GM19240 (cell line): Measurements from ENCODE around the gene ZBTB17.
"Not testable (repeated sequence)": the region's sequence is repeated elsewhere in the genome, so short reads cannot be mapped to it uniquely, and the experiment has no call there.

Experiments used
- DNase-seq: peaks from one replicate; pipeline ENCODE4 v3.0.0; 2011; ENCODE audit warnings: low spot score; ENCODE audit not compliant: insufficient read length

ZBTB17 gene

DNA sequence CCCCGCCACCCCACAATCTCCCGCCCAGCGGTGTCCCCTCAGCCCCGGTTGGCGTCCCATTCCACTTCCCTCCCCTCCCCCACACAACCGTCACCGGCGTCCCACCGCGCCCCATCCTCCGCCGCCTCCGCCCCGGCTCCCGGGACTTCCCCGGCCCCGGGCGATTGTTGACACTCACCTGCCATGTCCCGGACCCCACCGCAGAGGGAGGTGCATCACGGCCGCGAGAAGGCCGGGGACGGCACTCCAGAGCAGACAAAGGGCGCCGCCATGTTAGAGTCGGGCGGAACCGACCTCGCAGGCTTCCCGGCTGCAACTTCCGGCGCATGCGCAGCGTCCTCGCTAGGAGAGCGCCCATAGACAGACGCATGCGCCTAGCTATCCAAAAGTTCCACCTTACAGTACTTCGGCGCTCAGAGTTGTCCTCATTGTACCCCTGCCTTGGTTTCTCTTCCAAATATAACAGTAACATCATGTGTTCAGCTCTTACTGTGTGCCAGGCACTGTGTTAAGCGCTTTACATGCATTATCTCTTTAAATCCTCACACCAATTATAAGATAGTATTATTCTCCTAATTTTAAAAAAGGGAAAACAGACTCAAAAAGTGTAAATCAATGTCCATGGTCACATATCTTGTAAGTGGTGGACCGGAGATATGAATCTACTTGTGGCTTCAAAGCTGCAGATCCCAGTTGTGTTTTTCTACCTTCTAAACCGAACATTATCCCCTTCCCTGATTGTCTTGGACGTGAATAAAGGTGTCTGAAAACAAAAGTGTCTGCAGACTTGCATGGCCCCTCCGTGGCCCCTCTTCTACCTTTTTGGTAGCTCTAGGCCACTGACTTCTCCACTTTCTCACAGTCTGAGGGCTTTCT lies at the start of gene ZBTB17:
TSS of gene ZBTB17 (minus strand) at position 297 of the 876 bp plus-strand sequence. CDS start 27,606 bp downstream, outside the sequence.
- DNase-seq = peak; percentile 90

DNA sequence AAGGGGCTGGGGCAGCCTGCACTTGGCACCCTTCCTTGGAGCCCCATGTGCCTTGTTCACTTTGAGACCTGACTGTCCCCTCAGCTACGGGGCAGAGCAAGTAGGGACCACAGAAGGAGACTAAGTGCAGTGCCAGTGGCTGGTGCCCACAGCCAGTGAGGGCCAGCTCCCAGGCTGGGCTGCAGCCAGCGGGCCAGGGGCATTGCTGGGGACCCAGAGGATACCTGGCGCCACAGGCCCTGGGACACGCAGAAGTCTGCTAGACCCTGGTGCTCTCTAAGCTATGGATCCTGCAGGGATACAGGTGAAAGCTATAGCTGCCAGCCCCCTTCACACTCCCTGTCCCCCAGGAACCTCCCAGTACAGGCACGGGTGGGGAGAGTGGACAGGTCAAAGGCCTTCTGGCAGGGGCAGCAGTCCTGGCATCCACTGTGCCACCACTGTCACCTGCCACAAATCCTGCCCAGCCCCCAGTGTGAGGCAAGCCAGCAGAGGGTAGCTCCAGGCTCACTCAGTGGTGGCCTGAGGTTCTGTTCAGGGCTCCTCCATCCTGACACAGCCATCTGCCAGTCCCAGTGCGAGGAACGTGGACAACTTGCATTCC lies 47.3 kb upstream of the ZBTB17 start:
- DNase-seq = no peak

DNA sequence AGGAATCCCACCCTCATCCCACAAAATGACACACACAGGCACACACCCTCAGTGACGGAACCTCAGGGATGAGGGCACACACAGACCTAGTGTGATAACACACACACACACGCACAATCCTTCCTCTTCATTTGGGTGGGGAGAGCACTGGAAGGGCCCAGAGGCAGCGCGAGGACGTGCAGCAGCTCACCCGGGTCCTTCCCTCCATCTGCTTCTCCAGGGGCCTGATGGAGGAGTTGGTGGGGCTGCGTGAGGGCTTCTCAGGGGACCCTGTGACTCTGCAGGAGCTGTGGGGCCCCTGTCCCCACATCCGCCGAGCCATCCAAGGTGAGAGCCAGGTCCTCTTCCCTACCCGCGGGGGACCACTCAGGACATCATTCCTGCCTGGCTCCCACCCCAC lies 46.5 kb upstream of the ZBTB17 start:
- no peak for DNase-seq

DNA sequence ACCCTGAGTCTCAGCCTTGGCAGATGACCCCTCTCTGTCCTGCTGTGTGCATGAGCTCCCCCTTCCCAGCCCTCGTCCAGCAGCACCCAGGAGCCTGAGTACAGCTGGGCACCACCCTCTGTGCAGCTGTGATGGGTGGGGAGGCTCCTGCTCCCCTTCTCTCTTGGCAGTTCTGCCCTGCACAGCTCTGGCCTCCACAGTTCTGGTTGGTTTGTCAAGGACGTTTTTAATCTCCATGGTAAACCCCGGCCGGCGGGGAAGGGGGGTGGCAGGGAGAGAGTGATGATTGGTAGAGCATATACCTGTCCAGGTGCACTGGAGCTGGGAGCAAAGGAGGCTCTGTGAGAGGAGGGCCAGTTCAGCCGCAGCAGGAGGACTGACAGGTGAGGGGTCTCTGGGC lies 45.8 kb upstream of the ZBTB17 start, which contains the start of gene CLCNKA:
TSS of gene CLCNKA (plus strand) at position 356 of the 400 bp plus-strand sequence. CDS start 584 bp downstream, outside the sequence.
- no peak for DNase-seq

DNA sequence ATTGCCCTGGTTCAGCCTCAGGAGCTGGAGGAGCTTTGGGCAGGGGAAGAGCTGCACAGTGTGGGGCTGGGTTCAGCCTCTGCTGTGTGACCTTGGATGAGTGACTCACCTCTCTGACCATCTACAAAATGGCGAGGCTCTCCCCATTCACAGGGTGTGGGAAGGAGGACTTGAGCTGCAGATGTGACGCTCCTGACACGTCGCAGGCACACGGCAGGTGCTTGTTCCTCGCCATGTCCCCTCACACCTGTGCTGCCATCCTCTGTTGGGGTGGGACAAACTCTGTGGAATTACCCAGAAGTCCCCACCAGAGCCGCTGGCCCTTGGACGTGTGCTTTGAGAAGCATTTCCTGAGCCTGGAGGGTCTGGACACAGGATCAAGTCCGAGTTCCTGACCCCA lies 45.0 kb upstream of the ZBTB17 start:
- DNase-seq = not testable (repeated sequence)

DNA sequence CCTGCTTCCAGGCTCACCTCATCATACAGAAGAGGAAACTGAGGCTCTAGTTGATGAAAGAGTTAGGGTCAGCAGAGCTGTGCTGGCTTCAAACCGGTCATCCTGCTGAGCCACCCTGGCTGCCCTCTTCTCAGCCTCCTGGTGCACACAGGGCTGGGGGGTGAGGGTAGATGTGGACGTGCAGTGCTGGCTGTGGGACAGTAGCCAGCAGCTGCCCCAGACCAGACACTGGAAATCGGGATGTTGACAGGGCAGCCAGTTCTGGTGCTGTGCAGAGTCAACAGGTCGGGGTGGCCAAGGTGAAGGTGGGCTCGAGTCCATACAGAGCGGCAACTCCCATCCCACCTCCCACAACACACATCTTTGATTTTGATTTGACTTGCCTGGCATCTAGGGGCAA lies 44.4 kb upstream of the ZBTB17 start:
- DNase-seq = no peak

DNA sequence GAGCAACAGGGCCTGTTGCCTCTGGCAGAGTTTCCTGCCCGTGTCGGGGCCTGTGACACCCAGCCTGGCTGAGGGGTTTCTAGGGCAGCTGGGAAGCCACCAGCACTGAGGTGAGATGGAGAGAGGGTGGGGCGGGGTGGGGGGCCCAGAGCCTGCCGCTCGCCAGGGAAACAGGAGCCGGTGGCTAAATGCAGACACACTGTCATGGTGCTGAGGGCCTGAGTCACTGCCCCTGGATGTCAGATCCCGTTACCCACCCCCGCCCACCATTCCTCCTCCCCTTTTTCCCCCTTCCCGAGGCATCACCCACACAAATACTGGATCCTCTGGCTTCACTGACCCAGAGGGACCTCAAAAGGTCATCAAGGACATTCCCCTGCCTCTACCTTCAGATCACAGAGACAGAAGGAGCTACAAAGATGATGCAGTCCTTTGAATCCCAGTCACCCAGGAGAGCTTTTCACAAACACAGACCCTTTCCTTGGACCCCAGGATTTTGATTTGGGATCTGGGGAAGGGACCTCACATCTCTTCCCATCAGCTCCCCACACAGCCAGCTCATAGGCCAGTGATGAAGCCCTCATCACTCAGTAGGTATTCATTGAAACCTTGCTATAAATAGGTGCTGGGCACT lies 43.9 kb upstream of the ZBTB17 start:
- no peak for DNase-seq

DNA sequence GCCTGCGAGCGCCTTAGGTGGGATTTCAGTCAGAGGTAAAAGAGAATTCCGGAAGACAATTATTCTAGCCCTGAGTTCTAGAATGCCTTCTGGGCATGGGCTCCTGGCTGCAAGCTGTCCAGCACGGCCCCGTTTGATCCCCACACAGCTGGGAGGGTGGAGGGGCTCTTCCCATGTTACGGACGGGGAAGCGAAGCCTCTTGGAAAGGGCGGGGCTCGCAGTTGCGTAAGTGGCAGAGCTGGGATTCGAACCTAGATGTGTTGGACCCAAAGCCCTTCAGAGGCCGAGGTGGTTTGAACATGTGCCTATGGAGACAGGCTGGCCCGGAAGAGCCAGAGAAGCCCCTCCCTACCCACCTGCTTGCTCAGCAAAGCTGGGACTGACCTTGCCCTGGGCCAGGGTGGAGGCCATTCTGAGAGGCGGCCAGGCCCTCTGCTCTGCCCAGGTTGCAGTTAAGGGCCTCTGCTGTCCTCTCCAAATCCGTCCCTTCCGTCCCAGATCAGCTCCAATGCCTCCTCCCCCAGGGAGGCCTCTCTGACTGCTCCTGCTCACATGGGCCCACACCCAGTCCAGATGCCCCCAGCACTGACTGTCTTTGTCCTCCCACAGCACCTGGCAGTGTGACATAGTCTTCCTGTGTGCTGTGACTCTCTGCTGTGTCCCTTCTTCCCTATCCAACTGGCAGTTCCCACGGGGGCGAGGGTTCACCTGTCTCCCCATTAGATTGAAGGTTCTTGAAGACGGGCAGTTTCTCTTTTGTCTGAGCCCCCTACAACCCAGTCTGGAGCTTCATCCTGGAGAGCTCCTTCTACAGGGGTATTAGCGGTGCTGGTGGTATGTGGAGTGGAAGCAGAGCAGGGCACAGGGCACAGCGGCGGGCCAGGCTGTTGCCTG lies 43.1 kb upstream of the ZBTB17 start:
- DNase-seq = no peak

DNA sequence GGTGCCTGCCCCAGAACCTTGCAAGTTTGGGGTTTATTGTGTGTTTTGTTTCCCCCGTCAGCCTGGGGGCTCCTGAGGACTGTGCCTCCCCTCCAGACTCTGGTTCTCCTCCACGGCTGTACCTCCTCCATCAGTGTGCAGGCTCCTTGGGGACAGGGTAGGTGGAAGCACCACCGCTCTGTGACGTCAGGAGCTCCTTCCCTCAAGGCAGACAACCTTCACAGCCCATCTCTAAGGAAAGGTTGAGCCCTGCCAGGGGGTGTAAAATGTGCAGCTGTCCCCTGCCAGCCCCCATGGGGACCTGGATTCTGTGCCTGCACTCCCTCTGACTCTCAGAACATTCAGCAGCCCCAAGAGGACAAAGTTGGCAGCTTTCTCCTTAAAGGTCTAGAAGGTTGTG lies 42.4 kb upstream of the ZBTB17 start:
- no peak for DNase-seq

DNA sequence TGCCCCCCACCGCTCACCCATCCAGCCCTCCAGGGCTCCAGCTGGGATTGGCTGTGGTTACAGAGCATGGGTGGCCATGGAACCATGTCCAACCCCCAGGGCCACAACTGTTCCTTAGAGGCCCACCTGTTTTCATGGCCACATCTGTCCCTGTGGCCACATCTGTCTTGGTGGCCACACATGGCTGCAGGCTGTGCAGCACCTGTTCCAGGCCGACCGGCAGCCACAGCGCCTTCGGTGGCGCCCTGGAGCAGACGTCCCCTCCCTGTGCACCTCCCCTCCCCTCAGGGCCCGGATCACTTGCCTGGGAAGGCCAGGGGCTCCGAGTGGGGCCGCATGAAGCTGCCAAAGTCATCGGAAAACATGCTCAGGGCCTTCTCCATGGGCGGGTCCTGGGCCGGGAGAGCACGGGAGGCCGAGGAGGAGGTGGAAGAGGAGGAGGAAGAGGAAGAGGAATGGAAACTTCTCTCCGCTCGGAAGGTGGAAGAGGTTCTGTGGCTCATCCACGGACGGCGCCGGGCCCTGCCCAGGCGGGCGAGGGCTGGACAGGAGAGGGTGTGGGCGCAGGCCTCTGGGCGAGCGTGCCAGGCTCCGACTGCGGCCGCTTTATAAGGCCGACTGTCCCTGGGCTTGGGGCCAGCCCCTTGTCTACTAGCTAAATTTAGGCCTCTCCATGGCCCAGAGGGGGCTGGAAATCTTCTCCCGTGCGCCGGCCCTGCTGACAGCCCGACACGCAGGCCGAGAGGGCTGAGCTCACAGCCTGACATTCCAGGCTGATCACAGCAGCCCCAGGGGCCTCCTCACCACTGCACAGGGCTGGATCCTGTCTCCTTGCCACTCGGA lies 41.8 kb upstream of the ZBTB17 start, which contains the start of gene HSPB7:
TSS of gene HSPB7 (minus strand) at position 583 of the 843 bp plus-strand sequence. CDS start at position 503, 80 bp downstream.
- DNase-seq = no peak

DNA sequence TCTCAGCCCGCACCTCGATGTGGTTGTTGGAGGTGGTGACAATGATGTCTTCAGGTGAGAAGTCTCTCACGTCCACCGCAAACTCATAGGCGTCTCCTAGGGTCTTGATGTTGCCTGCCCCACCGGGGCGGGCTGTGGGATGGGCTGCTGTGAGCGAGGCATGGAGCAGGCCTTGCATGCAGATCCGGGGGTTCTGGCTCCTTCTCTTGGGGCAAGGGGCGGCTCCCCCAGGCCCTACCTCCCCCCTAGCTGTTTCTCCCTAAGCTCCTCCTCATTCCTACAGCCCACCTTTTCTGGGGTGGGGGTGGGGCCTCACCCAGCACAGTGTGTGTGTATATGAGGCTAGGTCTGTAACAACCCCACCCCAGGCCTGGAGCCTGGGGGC lies 41.2 kb upstream of the ZBTB17 start:
- no peak for DNase-seq

DNA sequence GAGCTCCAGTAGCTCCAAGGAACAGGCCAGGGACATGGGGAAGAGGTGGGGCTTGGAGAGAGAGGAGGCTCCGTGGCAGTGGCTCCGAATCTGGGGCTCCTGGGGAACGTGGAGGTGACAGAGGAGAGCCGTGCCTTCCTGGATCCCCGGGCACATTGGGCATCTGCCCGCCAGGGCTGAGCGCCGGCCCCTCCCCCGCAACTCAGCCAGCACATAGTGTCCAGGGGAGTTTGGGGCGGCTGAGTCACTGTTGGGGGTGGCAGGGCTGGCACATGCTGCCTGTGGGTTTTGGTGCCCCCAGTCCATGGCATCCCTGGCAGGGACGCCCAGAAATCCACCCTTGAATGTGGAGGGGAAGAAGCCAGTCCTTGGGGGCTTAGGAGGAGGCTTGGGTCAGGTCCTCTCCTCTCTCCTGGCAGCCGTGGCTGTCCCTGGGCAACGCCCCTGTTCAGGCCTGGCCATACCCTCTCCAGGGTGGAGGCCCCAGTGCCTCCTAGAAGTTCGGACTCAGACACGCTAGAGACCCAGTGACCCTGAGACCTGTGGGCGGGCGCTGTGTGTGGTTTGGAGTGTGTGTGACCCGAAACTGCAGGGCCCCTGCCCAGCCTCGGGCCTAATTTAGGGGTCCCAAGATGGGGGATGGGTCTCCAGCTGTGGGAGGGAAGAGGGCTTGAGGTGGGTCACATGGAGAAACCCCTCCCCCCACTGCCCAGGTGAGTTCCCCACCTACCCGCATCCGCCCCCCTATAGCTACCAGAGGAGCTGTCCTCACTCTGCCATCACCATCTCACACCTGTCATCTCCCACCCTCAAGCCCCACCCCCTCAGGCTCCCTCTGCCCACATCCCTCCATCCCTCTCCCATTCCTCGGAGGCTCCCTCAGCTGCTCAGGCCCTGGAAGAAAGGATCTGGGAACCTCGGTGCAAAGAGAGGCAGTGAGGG lies 40.3 kb upstream of the ZBTB17 start:
- DNase-seq = no peak

DNA sequence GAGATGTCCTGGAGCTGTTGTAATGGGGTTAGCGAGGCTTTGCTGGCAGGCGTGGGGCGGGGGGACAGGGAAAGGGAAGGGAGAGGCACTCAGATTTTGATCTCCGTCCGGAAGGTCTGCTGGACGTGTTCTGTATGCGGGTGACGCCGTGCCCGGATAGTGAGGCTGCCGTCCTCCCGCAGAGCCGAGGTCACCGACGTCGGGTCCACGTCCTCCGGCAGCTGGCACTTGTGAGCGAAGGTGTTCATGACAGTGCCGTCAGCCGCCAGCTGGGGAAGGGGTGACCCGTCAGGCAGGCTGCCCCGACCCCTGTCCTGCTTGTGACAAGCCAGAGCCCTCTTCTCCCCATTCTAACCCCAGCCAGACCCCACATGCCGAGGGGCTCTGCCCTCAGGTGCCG lies 39.6 kb upstream of the ZBTB17 start:
- no peak for DNase-seq

DNA sequence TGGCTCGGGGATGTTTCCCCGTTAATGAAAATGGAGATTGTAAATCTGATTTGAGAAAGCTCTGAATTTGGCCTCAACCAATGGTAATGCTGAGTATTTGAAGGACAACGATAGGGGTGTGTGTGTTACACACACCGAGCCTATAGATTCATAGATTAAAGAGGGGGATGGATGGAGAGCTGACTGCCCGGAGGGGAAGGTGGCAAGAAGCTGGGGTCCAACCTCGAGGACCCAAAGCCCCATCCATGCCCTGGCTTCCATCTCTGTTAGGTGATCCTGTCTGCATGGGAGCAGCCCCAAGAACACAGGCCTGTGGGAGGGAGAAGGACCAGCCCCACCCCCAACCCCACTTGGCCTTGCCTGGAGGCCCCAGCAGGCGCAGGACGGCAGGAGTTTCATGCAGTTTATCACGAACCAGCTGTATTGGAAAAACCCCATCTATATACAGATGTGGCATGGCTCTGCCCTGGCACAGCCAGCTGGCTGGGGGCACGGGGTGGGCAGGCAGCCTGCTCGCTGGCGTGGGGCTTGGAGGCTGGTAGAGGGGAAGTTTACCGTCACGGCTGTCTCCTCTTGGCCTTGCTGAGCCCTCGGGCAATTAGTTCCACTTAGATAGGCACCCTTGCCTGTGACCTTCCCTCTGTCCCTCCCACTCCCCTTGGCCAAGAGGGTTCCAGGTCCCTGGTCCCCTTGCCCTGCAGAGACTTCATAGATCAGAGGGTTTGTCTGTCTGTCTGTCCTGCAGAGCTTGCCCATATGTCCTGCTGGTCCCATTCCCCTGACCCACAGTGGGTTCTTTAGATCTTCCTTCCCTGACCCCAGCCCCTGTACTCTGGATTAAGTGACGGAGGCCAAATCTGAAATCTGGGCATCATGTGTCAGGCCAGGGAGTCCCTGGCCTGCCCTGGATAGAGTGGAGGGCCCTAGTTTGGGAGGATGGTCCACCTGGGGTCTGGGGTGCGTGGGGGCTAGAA lies 38.9 kb upstream of the ZBTB17 start:
- DNase-seq = no peak

DNA sequence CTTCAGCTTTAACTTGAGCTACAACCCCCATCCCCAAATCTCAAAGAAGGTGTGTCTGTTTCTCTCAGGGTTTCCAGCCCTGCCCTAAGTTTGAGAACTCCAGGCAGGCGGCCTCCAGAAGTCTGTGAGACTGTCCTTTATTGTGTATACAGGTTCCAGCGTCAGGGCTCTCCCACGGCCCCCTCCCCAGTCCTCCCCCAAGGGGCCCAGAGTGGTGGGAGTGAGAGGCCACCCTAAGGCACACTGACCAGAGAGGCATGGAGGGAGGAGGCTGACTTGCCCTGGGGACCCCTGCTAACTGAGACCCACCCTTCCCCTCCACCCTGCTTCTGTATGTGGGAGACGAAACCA lies 38.0 kb upstream of the ZBTB17 start:
- DNase-seq = no peak

DNA sequence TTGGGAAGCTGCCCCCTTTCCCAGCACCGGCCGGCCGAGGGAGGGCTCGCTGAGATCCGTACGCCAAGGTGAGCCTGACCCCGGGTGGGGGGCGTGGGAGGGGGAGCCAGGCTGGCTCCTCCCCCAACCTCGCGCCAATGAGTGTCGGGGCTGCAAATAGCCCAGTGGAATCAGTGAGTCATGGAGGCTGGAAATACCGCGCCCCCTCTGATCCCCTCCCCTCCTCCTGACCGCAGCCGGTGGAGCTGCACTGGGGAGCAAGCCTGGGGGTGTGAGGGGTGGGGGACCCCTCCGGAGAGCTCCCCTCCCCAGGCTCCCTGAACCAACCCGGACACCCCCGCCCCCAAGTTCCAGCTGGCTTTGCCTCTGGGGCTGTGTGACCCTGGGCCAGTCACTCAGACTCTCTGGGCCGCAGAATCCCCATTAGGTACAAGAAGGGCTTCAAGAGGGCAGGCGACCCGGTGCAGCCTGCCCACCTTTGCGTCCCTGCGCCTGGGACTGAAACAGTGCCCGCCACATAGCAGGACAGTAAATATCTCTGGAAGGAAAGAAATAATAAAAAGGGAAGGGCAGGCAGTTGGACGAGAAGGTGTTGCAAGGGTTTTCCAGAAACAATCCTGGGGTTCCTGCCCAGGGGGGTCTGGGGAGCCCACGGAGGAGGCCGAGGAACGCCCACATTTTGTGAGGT lies 37.5 kb upstream of the ZBTB17 start:
- DNase-seq = no peak

DNA sequence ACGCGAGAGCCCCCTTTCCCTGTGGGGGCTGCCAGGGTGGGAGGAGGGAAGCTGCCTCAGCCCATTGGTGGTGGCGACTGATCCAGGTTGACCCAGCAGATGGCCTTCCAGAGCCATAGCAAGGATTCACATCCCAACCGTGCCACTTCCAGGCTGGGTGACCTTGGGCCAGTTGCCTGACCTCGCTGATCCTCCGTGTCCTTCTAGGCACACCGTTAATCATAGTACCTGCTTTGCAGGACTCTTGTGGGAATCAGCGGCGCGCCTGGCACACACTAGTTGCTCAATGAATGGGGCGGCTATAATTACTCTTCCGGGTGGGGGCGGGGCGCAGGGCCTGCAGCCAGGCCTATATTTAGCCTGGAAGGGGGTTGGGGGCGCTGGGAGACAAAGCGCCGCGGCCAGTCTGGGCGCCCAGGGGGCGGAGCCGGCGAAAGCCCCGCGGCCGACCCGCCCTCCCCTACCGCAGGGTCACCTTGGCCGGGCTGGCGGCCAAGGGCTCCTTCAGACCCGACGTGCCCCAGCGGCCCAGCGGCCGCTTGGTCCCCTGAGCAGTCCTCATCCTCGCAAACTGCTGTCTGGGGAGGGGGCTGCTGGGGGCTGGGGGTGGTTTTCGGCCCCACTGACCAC lies 36.8 kb upstream of the ZBTB17 start:
- DNase-seq = no peak
